Kasumi-1 (cell line): Measurements from ENCODE around the gene CYTH3.
A peak's percentile ranks its signal among the peaks of the same experiment; 100 is the strongest.
"Not testable (repeated sequence)": the region's sequence is repeated elsewhere in the genome, so short reads cannot be mapped to it uniquely, and the experiment has no call there.

Experiments used
- DNase-seq, 2 experiments: peaks; one replicate each; lab custom pipeline; 2025; lab: John Stamatoyannopoulos, UW

The CYTH3 gene

DNA sequence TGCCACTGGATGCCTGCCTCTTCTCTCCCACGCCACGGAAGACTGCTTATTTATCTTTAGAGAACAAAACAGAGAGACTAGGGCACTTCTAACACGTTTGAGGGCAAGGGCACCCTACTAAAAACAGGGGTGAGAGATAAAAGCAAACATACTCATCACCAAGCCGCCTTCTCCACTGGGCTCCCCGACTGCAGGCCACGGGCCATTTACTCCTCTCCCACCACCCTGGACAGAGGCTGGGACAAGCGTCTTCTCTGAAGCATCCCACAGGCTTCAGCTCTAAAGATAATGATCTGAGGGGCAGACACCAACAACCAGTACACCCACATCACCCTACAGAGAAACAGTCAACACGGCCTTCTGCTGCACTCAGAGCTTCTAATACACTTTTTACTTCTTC lies 78.7 kb downstream of the CYTH3 start:
- DNase-seq = no peak

DNA sequence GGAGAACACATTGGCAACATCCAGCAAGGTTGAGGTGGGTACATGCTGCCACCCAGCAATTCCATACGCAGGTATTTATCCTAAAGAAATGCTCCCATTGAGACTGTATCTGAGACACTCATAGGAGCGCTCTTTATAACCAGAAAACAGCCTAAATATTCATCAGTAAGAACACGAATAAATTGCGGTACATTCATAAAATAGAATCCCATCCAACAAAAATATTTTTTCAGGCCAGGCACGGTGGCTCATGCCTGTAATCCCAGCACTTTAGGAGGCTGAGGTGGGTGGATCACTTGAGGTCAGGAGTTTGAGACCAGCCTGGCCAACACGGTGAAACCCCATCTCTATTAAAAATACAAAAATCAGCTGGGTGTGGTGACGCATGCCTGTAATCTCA lies 81.9 kb downstream of the CYTH3 start:
- DNase-seq = not testable (repeated sequence)

DNA sequence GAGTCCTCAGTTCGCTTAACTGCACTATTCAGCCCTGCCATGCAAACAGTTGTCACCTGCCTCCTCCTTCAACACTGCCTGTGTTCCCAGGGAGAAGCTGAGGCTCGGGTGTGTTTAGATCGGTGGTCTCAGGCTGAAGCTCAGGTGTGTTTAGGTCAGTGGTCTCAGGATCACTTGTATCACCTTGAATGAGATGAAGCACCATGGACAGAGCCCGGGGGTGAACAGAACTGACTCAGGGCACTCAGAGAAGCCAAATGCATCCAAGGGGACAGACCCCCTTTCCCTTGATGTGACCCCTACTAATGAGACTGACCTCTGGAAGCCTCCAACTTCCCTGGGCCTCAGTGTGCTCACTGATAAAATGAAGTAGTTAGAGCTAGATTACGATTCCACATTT lies 84.0 kb downstream of the CYTH3 start:
- no peak for DNase-seq

DNA sequence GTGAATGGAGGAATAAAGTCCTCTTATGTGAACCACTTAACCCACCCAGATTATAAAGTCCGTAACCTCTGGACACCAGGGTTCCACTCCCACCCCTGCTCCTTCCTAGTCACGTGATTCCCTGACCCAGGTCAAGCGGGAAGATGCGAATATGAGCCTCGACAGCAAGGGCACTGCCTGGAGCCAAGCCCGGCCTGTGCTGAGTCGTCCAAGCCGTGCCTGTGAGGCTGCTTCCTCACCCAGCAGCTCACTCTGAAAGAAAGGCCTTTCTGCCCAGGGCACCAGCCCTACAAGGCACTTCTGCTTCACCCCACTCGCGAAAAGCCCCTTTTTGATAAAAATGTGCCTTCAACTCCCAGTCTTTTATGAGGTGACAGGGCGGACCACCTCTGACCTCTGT lies 85.8 kb downstream of the CYTH3 start:
- DNase-seq = no peak

DNA sequence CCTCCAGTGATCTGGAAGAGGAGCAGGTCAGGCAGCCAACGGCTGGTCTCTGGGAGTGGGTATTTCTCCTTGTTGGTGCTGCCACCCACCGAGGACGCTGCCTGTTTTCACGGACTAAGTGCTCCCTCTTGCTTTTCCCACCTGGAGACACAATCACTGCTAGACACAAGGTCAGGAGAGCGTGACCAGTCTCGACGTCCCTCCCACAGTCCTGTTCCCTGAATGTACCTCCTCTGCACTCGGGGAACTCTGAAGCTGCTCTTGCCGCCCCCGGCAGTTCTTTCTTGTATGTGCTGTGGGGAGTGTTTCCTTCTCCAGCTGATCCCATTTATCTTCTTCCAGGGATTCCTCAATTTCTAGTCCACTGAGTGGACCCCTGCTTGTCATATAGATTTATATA lies 89.4 kb downstream of the CYTH3 start:
- DNase-seq = no peak

DNA sequence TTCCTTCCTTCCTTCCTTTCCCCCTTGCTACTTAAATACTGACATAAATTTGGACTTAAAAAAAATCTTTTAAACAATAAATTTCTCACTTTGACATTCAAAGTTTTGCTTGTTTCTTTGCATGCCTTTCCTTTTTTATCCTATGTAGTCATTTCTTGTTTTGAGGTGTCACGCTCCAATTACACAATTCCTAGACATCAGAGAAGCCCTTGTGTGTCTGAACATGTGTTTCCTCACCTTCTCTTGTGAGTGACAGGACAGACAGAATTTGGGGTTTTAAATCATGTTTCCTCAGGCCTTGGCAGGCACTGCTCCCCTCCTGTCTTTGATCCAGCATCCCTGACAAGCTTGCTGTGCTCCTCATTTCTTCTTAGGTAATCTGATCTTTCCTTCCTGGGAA lies 91.3 kb downstream of the CYTH3 start:
- DNase-seq = no peak

DNA sequence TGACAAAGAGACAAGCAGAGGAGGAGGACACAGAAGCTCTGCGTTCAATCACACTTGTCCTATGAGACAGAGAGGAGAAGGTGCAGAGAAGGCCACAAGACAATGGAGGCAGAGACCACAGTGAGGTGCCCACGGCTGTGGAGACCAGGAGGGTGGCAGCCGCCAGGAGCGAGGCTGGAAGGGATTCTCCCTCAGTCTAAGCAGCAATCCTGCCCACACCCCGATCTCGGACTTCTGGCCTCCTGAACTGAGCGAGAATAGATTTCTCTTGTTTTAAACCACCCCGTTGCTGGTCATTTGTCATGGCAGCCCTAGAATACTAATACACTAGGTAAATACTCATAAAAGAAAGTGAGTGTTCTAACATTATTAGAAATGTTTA lies 92.1 kb downstream of the CYTH3 start:
- DNase-seq = no peak

DNA sequence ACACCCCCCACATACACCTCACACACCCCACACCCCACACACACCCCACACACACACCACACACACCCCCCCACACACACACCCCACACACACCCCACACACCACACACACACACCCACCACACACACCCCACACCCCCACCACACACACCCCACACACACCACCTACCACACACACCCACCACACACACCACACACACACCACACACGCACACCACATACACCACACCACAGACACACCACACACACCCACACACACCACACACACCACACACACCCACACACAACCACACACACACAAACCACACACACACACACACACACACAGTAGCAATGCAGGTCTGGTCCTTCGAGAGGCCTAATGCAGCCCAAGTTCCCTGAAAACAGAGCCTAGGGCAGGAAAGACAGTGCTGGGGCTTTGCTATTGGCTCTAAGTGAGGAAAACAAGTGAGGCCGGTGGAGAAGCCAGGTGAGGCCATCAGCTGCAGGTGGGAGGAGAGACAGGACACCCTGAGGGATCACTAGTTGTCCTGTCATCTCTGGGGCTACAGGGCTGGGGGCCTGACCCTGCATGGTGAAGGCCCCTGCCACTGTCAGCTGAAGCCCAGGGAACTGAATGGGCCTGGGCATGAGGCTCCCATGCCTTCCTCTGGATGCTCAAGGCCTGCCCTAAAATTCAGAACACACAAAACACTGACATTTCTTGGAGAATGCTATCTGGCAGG lies 92.6 kb downstream of the CYTH3 start:
- no peak for DNase-seq

DNA sequence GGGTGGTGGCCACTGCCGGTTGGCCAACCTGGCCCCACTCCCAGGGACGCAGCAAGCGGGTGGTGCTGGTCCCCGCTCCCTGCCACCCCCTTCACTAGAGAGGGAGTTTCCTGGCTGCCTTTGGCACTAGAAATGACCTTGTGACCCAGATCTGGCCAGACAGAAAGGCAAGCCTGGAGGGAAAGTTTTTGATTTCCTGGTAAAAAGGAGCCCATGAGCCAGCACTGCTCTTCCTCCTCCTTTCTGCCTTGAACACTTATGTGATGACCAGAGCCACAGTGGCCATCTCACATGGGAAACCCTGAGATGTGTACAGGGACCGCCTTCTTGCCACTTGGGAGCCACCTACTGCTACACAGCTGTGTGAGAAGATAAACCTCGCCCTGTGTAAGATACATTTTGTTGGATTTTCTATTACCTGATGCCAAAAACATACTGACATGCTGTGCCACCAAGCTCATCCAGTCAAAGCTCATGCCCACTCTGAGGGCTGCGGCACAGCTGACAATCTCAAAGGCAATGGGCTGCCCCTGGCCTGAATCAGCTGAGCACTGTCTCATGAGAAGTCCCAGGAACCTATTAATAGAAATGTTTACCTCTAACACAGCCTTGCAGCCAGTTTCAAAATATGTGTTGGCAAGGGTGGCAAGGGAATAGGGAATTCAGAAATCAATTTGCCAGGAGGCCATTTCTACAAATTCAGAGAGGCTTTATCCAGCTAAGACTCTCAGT lies 94.0 kb downstream of the CYTH3 start:
- DNase-seq = no peak

DNA sequence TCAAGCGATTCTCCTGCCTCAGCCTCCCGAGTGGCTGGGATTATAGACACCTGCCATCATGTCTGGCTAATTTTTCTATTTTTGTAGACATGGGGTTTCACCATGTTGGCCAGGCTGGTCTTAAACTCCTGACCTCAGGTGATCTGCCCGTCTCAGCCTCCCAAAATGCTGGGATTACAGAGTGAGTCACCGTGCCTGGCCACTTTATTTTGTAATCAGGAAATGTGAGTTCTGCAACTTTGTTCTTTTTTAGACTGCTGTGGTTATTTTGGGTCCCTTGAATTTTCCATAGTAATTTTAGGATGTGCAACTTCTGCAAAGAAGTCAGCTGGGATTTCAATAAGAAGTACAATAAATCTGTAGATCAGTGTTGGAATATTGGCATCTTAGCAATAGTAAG lies 96.8 kb downstream of the CYTH3 start:
- peak; percentile 2 to 11 for DNase-seq

DNA sequence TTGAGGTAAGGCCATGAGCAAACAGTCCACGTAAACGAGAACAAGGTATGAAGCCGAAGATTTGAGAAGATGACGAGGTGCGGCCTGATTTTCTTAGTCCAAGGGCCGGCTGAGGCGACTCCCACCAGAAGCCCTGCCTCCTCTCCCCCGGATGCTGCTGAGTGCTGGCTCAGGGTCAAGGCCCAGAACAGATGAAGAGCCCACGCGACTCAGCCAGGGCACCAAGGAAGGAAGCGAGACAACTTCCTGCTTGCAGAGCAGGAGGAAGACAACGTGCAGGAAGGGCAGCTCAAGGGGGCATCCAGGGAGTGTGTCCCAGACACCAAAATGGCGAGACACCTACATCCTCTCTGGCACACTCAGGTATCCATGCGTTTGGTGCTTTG lies 99.5 kb downstream of the CYTH3 start:
- DNase-seq = peak in 1 of 2 experiments; percentile 2

DNA sequence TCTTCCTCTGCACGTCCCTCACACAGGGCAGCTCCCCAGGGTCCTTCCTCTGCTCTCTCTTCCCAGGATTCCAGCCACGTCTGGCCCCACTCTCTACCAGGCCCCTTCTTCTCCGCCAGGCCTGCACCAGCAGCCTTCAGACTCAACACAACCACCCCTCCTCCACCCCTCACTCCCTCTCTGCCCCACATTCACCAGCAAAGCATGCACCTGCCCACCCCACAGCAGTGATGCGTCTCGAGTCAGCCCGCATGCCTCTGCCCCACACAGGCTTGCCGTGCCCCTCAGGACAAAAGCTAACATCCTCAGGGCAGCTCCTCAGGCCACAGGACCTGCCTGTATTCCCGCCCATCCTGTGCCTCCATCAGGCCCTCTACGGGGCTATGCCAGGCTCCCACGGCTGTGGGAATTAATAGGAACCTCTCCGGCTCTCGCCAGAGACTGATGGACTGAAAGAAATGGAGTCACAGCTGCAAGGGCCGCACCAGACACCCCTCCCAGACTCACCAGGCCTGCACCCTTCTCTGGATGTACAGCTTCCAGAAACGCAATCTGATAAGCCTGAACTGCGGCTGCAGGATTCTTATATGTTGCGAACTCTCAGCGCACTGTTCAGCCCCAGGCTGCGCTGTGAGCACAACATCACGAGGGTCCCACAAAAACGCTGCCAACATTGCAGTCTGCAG lies 100.1 kb downstream of the CYTH3 start:
- DNase-seq = no peak

DNA sequence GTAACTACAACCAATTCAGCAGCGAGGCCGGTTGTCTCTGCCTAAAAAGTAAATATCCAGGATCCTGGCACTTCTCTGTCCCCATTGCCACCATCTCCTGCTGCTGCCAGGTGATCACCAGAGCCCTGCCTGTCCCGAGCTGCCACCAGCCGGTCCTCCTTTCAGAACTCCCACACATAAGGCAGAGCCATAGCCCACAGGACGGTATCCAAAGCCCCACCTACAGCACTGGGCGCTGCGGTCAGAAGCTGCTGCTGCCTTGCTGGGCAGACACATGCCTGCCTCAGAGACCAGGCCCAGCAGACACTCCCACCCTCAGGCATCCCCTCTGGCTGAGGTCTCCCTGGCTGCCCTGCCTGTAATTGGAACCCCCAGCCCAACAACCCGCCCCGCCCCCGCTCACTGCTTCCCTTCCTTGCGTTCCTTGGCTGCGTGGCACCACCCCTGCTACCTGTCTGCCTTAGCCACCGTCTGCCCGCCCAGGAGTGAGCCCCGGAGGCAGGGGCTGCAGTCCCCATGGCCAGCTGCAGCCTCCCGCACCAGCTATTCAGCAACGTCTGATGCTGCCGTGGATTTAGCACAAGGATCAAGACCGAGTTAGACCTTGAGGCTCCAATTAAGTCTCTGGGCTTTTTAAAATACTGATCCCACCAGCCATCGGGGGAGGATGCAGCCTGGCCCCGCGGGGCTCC lies 100.7 kb downstream of the CYTH3 start:
- DNase-seq = no peak

DNA sequence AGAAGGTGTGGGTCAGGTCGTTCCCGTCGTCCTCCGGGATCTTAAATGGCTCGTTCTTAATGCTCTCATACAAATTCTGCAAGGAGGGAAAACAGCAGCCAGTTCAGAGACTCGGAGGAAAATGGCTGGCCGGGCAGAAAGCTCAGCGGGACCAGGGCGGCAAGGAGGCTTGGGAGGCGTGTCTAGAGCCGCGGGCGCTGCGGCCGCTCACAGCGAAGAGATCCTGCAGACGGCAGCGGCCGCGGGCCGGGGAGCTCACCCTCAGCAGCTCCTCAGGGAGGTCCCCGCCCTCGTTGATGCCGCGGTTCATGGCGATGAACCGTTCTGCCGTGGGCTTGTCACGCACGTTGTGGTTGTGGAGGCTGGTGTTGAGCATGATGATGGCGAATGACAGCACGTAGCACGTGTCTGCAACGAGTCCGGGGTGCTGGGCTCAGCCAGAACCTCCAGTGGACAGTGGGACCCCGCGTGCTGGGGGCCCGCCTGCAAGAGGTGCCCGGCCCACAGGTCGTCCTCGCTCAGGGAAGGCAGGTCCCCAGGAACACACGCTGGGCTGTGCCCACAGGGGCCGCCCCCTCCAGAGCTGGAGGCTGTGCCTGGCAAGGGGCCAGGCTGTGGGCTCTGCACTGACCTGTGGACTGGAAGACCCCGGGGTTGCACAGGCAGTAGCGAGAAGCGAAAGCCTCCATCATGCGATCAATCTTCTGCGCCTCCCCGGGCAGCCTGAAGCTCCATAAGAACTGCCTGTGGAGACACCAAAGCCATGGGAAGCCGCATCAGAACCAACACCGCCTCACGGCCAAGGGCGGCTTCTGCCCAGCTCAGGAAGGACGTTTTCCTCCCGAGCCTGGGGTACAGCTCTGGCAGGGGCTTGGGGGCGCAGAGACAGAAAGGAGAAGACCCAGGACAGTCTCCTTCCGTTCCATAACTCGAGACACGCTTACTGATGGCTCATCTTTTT lies 101.6 kb downstream of the CYTH3 start:
- no peak for DNase-seq

DNA sequence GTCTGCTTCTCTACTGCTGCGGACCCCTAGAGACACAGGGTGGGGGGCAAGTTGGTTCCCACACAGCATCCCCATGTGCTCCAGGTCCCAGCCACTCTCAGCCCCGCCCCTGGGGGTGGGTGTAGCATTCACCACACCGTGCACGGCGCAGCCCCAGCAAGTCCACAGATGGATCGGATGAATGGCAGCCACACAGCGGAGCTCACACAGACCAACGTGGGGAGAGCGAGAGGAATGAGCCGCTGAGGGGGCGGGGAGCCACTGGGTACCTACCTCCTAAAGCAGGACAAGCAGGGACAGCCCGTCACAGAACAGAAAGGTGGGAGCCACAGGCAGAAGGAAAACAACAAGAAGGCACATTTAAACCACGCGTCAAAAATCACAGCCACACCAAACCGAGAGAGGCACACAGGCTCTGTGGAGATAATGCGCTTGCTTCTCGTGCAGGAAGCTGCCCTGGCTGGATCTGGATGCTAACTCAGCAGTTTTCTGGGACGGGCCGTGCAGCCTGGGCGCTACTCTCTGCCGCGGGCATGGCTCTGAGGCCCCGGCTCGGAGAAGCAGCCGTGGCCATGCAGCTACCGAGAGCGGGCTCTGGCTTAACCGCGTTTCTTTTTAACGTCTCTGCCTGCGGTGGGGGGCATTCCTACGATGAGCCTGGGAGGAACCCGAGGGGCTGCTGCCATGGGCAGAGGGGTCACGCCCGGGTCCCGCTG lies 102.5 kb downstream of the CYTH3 start:
- DNase-seq = no peak

DNA sequence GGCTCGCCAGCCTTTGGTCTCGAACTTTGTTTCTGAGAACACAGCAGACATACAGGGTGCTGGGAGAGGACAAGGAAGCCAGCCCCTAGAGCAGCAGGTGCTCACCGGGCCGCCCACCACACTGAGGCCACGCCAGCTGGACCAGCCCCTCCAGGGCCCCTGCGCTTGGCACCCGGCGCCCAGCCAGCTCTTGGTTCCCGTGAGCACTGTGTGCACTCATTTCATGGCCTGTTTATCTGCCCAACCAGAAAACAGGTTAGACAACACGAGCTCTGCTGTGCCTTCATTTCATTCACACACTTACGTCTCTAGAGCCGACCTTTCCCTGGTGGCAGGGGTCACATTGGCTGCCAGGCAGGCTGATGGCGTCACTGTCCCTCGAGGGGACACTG lies 104.0 kb downstream of the CYTH3 start:
- no peak for DNase-seq

DNA sequence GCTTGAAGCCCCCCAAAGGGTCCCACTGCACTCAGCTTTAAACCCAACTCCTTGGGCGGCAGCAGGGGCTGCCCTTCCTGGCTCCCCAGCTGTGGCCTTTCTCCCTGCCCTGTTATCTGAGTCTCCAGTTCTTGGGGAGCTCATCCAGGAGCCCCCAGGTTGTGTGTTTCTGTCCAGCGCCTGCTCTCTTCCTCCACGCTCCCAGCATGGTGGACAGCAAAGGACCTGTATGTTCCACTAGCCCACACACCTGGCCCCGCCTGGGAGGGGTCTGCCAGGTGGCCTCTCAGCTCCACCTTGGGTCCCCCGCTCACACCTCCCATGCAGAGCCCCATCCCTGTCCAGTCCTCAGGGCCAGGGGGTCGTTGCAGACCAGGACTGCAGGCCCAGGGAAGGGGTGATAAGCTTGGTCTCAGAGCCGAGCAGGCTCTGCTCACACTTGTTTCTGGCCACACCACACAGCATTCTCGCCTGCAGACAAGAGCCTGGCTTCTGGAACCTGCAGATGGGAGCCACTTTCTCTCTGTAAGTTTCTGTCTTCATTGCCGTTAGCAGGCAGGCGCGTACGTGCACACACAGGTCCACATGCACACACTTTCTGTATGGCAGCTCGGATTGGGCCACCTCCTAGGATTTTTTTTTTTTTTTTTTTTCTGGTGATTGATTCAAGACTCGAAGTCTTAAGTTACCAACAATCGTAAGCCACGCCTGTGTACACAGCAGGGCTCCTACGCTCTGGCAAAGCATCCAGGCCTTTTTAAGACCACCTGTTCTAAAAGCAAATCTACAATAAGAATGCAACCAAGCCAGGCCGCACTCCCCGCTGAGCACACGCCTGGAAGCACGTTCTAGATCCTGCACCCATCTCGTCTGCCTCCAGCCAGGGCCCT lies 104.6 kb downstream of the CYTH3 start:
- no peak for DNase-seq

DNA sequence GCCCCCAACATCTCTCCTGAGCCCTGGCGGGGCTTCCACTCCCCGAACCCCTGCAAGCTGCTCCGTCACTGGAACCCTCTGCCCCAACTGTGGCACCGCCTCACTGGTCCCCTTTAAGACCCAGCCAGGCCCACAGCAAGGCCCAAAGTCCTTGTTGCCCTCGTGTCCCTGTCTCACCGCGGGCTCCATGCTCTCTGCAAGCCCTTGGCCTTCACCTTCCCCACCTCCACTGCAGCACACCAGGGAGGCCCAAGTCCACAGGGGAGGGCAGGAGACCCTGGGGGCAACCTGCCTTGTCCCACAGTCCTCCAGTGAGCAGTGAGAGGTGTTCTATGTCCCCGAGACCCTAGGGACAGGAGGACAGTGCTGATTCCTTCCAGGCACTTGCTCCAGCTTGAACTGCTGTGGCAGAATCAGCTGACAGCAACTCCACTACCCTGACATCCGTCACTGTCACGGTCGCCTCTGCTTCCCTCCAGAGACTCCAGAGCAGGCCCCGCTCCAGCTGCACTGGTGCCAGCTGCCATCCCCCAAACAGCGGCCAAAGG lies 105.3 kb downstream of the CYTH3 start:
- no peak for DNase-seq

DNA sequence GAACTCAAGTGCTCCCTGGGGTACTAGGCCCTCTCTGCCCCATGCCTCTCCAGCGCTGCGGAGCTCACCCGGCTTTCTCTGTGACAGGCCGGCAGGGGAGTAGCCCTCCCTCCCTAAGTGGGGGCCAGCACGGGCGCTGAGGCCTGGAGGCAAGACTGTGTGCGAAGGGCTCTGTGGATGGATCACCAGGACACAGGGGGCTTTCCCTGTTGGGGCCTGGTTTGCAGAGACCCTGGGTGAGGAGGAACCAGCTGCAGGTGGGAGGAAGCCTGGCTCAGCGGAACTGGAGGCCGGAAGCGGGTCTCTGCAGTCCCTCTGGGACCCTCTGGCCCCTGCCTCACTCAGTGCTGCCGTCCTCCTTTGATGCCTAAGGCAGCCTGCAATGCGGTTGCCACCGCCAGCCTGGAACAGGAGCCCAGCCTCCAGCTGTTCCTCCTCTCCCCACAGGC lies 106.0 kb downstream of the CYTH3 start:
- no peak for DNase-seq
